Testis (tissue), 3 donors: ENCODE measurements around the gene PDE1A. TPM values are rescaled to one million over a fixed set of nuclear protein-coding genes. Genes with fewer than 3 reads are reported as not detected.

ENCODE experiments used
- DNase-seq: peaks from one replicate; pipeline ENCODE4 v3.0.0-alpha.2; 2019
- H3K27ac ChIP-seq, 2 donors: fragments of 200-600 bp; sonication (generic); one replicate each; pipeline ENCODE4 v1.5.1; 2019
- H3K27me3 ChIP-seq: fragments of 200-600 bp; sonication (generic); one replicate; pipeline ENCODE4 v1.5.1; 2019
- H3K36me3 ChIP-seq: fragments of 200-600 bp; sonication (generic); one replicate; pipeline ENCODE4 v1.5.1; 2017; ENCODE audit warnings: low read depth; ENCODE audit errors: missing control alignments
- H3K4me1 ChIP-seq: fragments of 200-600 bp; sonication (generic); one replicate; pipeline ENCODE4 v1.5.1; 2019
- H3K4me3 ChIP-seq, 2 donors: fragments of 200-600 bp; sonication (generic); one replicate each; pipeline ENCODE4 v1.5.1; 2017 to 2019
- H3K9me3 ChIP-seq: fragments of 200-600 bp; sonication (generic); one replicate; pipeline ENCODE4 v1.5.1; 2017
- POLR2A ChIP-seq: fragments of 450-650 bp; IDR thresholded peaks from one replicate; pipeline ENCODE4 v1.6.1; 2017; ENCODE audit warnings: antibody characterized with exemption, mild to moderate bottlenecking, moderate library complexity
- WGBS, 2 donors: methylation state at CpG; one replicate each; pipeline ENCODE4 v1.1.5; 2018; 5-methylcytosine and 5-hydroxymethylcytosine counted together
- intact Hi-C: fragments of 100-400 bp; cut with DNase I; formaldehyde crosslinking; loops from one replicate; pipeline ENCODE4 v1.15.1; 2023; ENCODE audit warnings: low total_unique reads
- polyA plus RNA-seq: library from polyadenylated mRNA; stranded (reverse); fragments of 350-450 nt; fragmentation: Illumina TruSeq; extraction: RNeasy Lipid Tissue Mini Kit (QIAGEN cat#74804); gene quantifications from one replicate; pipeline ENCODE4 v1.2.3, GENCODE V29; 2014; ENCODE audit warnings: low read depth, low replicate concordance; ENCODE audit not compliant: insufficient read depth
- total RNA-seq, 2 donors: library from RNA; depleted of rRNA; stranded (reverse); fragments of >200 nt; gene quantifications; one replicate each; pipeline ENCODE4 v1.2.3, GENCODE V29; 2016
- TF ChIP-seq, protein P1 (sequence below), 3 experiments: fragments of 450-650 bp in 2 of 3; fragments of 200-600 bp in 1 of 3; sonication (generic) in 1 of 3; IDR thresholded peaks; one replicate each; pipeline ENCODE4 v1.5.1; 2016 to 2019; ENCODE audit warnings: antibody characterized with exemption in 3 of 3, mild to moderate bottlenecking in 2 of 3, moderate library complexity in 1 of 3

PDE1A gene
- total and polyA plus RNA-seq, 3 donors from 2014 or later, result 15.2 to 45.0 (median 29.8) TPM

DNA sequence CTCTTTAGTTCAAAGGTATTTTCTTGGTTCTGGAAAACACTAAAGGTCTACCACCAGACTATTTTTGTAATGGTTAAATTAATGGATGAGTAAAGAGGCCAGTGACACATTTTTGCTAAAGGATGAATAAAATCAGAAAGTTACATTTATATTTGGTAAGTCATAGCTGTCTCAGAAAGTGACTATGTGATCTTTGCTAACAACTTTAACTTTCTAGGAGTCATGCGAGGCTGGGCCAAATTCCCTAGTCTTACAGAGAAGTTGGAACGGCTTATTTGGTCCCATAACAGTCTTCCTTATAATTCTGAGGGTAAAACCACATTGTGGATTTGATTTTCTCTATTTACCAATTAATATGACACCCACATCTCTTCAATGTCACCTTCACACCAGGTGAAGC is 198.1 kb downstream of the PDE1A start:
- no peaks in the 10 kb centered on the region for H3K27me3 ChIP-seq
- H3K4me1 ChIP-seq, result no peaks in the 10 kb centered on the region
- H3K4me3 ChIP-seq, result no peak overlapping the region
- H3K36me3 ChIP-seq, result no peaks in the 10 kb centered on the region
- WGBS, 2 donors, result 87 to 94% methylated on average over 2 of the region's 2 CpGs
- TF ChIP-seq POLR2A, result no peak
- TF ChIP-seq, protein P1, sequence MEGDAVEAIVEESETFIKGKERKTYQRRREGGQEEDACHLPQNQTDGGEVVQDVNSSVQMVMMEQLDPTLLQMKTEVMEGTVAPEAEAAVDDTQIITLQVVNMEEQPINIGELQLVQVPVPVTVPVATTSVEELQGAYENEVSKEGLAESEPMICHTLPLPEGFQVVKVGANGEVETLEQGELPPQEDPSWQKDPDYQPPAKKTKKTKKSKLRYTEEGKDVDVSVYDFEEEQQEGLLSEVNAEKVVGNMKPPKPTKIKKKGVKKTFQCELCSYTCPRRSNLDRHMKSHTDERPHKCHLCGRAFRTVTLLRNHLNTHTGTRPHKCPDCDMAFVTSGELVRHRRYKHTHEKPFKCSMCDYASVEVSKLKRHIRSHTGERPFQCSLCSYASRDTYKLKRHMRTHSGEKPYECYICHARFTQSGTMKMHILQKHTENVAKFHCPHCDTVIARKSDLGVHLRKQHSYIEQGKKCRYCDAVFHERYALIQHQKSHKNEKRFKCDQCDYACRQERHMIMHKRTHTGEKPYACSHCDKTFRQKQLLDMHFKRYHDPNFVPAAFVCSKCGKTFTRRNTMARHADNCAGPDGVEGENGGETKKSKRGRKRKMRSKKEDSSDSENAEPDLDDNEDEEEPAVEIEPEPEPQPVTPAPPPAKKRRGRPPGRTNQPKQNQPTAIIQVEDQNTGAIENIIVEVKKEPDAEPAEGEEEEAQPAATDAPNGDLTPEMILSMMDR (IDR thresholded peaks at IDR 0.05), result no peak
- intact Hi-C loops, result no loop called here
- H3K9me3 ChIP-seq, result no peaks in the 10 kb centered on the region
- no peak overlapping the region for H3K27ac ChIP-seq
- no peak for DNase-seq

- H3K27me3 ChIP-seq, result no peaks in the 10 kb centered on the region
- no peak overlapping the region for H3K27ac ChIP-seq
- TF ChIP-seq, protein P1 (IDR thresholded peaks at IDR 0.05), result no peak
- no peak for TF ChIP-seq POLR2A
- no peak for DNase-seq
- no peaks in the 10 kb centered on the region for H3K9me3 ChIP-seq
- H3K4me1 ChIP-seq, result no peaks in the 10 kb centered on the region
- H3K4me3 ChIP-seq, result no peak overlapping the region
- no peaks in the 10 kb centered on the region for H3K36me3 ChIP-seq
- intact Hi-C loops, result no loop called here
- WGBS, 2 donors, result 67 to 72% methylated on average over 2 of the region's 2 CpGs
Observed at GRCh38 chr2:182228073-182228473, 198.8 kb downstream of the PDE1A start.

GRCh38 chr2:182226807-182227206 is 200.0 kb downstream of the PDE1A start:
- WGBS, 2 donors, result 94% methylated on average over 4 of the region's 4 CpGs

DNA sequence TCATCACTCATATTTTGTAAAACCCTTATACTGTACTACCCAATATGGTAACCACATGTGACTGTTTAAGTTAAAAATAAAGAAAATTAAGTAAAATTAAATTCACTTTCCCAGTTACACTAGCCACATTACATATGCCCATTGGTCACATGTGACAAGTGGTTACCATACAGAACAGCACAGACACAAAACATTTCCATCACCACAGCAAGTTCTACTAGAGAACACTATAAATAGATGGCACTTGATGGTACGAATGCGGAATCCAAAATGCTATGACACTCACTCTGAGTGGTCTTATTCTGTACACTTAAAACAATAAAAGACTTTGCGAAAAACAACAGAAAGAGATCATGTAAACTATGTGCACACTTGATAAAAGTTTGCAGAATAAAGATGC is 202.2 kb downstream of the PDE1A start:
- no peak for DNase-seq
- H3K27ac ChIP-seq, result no peak overlapping the region
- H3K4me1 ChIP-seq, result no peaks in the 10 kb centered on the region
- no peaks in the 10 kb centered on the region for H3K9me3 ChIP-seq
- H3K36me3 ChIP-seq, result no peaks in the 10 kb centered on the region
- TF ChIP-seq POLR2A, result no peak
- TF ChIP-seq, protein P1 (IDR thresholded peaks at IDR 0.05), result no peak
- H3K4me3 ChIP-seq, result no peak overlapping the region
- intact Hi-C loops, result no loop called here
- 89 to 95% methylated on average over 3 of the region's 3 CpGs for WGBS, 2 donors
- no peaks in the 10 kb centered on the region for H3K27me3 ChIP-seq

More at GRCh38 chr2:182226807-182227206, 200.0 kb downstream of the PDE1A start:
- no peak overlapping the region for H3K4me3 ChIP-seq
- TF ChIP-seq, protein P1 (IDR thresholded peaks at IDR 0.05), result no peak
- no peak for TF ChIP-seq POLR2A
- no peaks in the 10 kb centered on the region for H3K36me3 ChIP-seq
- no peak overlapping the region for H3K27ac ChIP-seq
- H3K27me3 ChIP-seq, result no peaks in the 10 kb centered on the region
- DNase-seq, result no peak
- H3K4me1 ChIP-seq, result no peaks in the 10 kb centered on the region
- no peaks in the 10 kb centered on the region for H3K9me3 ChIP-seq
- intact Hi-C loops, result no loop called here

- no peak for TF ChIP-seq POLR2A
- TF ChIP-seq, protein P1 (IDR thresholded peaks at IDR 0.05), result no peak
- no peaks in the 10 kb centered on the region for H3K36me3 ChIP-seq
- no peaks in the 10 kb centered on the region for H3K9me3 ChIP-seq
- intact Hi-C loops, result no loop called here
- DNase-seq, result no peak
- H3K27ac ChIP-seq, result no peak overlapping the region
- no peaks in the 10 kb centered on the region for H3K27me3 ChIP-seq
- WGBS, 2 donors, result 77 to 78% methylated on average over 3 of the region's 3 CpGs
- H3K4me1 ChIP-seq, result no peaks in the 10 kb centered on the region
- no peak overlapping the region for H3K4me3 ChIP-seq
Observed at GRCh38 chr2:182220998-182221397, 205.8 kb downstream of the PDE1A start.
